Gastrocnemius medialis (tissue), 4 donors: ENCODE measurements around the gene PFKFB1.

Experiments
- POLR2A ChIP-seq, 2 donors: fragments of 450-650 bp; IDR thresholded peaks; one replicate each; pipeline ENCODE4 v1.6.1; 2017; ENCODE audit warnings: antibody characterized with exemption in 2 of 2, mild to moderate bottlenecking in 2 of 2, moderate library complexity in 2 of 2
- TF ChIP-seq, protein P1 (sequence below), 5 experiments: fragments of 450-650 bp in 3 of 5; fragments of 200-600 bp in 2 of 5; sonication (generic) in 2 of 5; IDR thresholded peaks in 4 of 5; conservative IDR thresholded peaks in 1 of 5; 1 replicate in 4 of 5; 2 replicates in 1 of 5; pipeline ENCODE4 v1.5.1; 2016 to 2019; ENCODE audit warnings: antibody characterized with exemption in 5 of 5, mild to moderate bottlenecking in 3 of 5, moderate library complexity in 3 of 5

DNA sequence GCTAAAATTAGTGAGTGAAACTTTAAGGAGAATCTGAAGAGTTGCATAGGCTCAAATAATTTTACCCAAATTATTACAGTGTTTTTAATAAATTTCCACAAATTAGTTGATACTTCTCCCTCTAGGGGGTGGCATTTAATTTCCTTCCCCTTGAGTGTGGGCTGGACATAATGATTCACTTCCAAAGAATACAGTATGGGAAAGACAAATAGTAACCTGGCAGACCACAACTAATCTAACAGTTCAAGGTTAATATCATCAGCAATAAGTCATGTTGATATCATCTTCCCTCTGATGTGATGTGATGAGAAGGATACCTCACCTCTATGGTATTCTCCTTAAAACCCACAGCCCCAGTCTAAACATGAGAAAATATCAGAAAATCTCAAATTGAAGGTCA, 15.5 kb downstream of the PFKFB1 start:
- TF ChIP-seq, protein P1, sequence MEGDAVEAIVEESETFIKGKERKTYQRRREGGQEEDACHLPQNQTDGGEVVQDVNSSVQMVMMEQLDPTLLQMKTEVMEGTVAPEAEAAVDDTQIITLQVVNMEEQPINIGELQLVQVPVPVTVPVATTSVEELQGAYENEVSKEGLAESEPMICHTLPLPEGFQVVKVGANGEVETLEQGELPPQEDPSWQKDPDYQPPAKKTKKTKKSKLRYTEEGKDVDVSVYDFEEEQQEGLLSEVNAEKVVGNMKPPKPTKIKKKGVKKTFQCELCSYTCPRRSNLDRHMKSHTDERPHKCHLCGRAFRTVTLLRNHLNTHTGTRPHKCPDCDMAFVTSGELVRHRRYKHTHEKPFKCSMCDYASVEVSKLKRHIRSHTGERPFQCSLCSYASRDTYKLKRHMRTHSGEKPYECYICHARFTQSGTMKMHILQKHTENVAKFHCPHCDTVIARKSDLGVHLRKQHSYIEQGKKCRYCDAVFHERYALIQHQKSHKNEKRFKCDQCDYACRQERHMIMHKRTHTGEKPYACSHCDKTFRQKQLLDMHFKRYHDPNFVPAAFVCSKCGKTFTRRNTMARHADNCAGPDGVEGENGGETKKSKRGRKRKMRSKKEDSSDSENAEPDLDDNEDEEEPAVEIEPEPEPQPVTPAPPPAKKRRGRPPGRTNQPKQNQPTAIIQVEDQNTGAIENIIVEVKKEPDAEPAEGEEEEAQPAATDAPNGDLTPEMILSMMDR (IDR thresholded peaks at IDR 0.05 in 4 of 5, conservative IDR thresholded peaks at IDR 0.05 in 1 of 5): no peak
- no peak for TF ChIP-seq POLR2A (IDR thresholded peaks at IDR 0.05)
